Suprapubic skin (tissue), 4 donors: Measurements from ENCODE around the gene IL3RA.

ENCODE experiments used
- EP300 ChIP-seq: sonication (generic); formaldehyde crosslinking; IDR thresholded peaks from one replicate; pipeline ENCODE4 v1.6.1; 2017; ENCODE audit warnings: antibody characterized with exemption
- POLR2A ChIP-seq, 2 donors: fragments of 450-650 bp; IDR thresholded peaks; one replicate each; pipeline ENCODE4 v1.6.1; 2017; ENCODE audit warnings: antibody characterized with exemption in 2 of 2, mild to moderate bottlenecking in 2 of 2, moderate library complexity in 2 of 2
- POLR2AphosphoS5 ChIP-seq, 3 donors: sonication (generic); formaldehyde crosslinking; IDR thresholded peaks; one replicate each; pipeline ENCODE4 v1.6.1; 2017; ENCODE audit warnings: antibody characterized with exemption in 3 of 3
- TF ChIP-seq, protein P1 (sequence below), 2 donors: fragments of 200-600 bp in 1 of 2; fragments of 450-650 bp in 1 of 2; sonication (generic) in 1 of 2; IDR thresholded peaks; one replicate each; pipeline ENCODE4 v1.5.1; 2016 to 2019; ENCODE audit warnings: antibody characterized with exemption in 2 of 2, mild to moderate bottlenecking in 1 of 2, moderate library complexity in 1 of 2

DNA sequence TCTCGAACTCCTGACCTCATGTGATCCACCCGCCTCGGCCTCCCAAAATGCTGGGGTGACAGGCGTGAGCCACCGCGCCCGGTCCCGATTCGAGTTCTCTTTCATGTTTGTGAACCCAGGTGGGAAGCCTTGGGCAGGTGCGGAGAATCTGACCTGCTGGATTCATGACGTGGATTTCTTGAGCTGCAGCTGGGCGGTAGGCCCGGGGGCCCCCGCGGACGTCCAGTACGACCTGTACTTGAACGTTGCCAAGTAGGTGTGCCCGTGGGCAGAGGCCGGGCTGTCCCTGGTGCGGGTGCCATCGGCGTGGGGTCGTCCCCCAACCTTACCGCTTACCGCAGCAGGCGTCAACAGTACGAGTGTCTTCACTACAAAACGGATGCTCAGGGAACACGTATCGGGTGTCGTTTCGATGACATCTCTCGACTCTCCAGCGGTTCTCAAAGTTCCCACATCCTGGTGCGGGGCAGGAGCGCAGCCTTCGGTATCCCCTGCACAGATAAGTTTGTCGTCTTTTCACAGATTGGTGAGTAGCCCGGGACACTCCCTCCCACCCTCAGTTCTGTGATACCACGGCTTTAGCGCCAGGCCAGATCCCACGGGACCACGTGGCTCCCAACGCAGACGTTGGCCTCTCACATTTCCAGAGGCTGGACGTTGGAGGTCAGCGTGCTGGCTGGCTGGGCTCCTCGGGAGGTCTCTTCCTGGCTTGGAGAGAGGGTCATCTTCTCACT, 15.6 kb downstream of the IL3RA start:
- TF ChIP-seq EP300, result no peak
- TF ChIP-seq, protein P1, sequence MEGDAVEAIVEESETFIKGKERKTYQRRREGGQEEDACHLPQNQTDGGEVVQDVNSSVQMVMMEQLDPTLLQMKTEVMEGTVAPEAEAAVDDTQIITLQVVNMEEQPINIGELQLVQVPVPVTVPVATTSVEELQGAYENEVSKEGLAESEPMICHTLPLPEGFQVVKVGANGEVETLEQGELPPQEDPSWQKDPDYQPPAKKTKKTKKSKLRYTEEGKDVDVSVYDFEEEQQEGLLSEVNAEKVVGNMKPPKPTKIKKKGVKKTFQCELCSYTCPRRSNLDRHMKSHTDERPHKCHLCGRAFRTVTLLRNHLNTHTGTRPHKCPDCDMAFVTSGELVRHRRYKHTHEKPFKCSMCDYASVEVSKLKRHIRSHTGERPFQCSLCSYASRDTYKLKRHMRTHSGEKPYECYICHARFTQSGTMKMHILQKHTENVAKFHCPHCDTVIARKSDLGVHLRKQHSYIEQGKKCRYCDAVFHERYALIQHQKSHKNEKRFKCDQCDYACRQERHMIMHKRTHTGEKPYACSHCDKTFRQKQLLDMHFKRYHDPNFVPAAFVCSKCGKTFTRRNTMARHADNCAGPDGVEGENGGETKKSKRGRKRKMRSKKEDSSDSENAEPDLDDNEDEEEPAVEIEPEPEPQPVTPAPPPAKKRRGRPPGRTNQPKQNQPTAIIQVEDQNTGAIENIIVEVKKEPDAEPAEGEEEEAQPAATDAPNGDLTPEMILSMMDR (IDR thresholded peaks at IDR 0.05), result no peak
- no peak for TF ChIP-seq POLR2A (IDR thresholded peaks at IDR 0.05)
- no peak for TF ChIP-seq POLR2AphosphoS5 (IDR thresholded peaks at IDR 0.05)
